NCI-H2081 (cell line): ENCODE measurements around the gene CCDC122.
A peak's percentile ranks its signal among the peaks of the same experiment; 100 is the strongest.

ENCODE experiments used
- DNase-seq, 2 experiments: peaks; one replicate each; lab custom pipeline; 2025; lab: John Stamatoyannopoulos, UW

Gene CCDC122

DNA sequence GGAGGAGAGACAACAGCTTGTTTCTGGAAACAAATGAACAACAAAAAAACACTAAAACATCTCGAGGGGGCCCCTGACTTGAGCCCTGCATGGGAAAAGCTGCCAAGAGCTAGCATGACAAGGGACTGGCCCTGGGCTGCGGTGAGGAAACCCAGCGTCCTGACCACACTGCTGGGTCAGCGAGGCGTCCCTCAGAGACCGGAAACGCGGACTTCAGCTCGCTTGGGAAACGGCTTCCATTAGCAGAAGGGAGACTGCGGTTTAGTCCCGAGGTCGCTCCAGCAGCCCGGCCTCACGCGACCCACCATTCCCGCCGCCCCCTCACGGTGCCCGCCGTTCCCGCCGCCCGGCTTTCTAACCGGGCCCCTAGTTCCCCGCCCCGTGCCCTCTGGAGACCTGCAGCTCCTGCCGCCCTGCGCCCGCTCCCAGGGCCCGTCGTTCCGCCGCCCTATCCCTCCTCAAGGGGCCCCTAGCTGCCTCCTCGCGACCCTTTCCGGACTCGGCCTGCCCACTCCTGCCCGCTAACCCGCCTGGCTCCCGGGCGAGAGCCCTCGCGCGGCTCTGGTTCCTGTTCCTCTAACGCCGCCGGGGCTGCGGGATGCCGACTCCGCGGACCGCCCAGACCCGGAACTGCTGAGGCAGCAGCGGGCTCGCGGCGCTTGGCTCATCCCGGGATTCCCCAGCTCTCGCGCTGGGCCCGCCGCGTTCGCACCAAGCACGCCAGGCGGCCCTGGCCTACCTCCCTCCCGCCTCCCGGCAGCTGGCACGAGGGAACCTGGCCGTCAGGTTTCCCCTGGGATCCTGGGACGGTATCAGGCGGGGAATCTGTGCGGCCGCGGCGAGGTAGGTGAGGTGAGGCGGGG lies at the start of gene CCDC122:
Gene CCDC122 (minus strand): TSS at position 849 of the 863 bp plus-strand sequence. CDS start 10,364 bp downstream, outside the sequence.
- no peak for DNase-seq

DNA sequence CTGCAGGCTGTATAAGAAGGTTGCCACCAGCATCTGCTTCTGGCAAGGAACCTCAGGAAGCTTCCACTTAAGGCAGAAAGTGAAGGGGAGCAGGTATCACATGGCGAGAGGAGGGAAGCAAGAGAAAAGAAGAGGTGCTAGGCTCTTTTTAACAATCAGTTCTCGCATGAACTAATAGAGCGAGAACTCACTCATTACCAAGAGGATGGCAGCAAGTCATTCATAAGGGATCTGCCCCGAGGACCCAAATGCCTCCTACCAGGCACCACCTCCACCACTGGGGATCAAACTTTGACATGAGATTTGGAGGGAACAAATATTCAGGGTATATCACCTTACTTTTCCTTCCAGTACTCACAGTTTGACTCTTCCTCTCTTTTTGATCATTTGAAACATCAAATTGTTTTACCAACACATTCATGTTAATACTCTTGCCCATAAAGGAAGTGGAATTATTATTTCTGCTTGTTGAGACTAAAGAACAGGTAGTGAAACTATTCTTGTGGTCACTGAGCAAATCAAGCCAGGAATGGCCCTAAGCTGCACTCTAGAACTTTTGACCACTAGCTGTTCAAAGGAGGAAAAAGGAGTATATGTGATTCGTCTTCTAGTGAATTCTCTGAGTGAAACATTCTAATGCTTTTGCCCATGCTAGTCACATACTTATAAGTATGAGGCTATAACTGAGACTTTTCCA lies 45.2 kb upstream of the CCDC122 start:
- DNase-seq: no peak

DNA sequence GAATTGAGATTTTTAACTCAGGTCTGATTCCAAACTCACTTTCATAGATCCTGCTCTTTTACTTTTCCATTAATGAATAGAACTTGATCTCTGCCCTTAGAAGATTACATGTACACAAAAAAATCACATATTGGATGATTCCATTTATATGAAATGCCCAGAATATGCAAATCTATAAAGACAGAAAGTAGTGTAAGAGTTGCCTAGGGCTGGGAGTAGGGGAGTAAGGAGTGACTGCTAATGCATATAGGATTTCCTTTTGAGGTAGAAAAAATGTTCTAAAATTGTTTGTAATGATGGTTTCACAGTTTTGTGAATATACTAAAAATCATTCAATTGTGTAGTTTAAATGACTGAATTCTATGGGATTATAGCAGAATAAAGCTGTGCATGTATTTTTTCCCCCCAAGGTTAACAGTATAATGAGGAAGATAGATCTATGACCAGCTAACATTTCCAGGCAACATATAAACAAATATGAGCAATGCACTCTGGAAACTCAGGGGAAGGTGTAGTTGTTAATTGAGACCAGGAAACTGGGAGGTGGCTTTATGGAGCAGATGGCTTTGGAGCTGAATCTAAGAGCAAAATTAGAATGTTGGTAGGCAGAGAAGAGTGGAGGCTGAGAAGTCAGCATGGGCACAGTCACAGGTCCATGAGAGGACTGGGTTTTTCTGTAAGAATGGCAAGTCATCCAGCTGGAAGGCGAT lies 41.6 kb upstream of the CCDC122 start:
- no peak for DNase-seq

DNA sequence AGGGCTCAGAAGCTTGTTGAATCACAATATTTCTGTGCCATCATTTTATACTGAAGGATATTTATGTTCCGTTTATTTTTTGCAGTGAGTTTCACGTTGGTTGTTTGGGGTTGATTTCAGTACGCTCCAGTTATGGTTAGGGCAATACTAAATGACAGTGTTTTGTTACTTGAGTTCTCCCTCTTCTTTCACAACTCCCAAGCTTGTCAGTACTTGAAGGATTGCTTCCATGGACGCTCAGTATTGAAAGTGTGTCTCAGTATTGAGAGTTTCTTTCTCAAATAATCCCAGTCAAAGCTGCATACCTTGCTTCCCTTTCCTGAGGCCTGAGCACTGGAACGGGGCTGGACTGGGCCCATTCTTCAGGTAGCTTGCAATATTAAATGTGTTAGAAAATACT lies 39.1 kb upstream of the CCDC122 start:
- no peak for DNase-seq

- DNase-seq: no peak
Measured at GRCh38 chr13:43916828-43917227, 37.3 kb upstream of the CCDC122 start.

DNA sequence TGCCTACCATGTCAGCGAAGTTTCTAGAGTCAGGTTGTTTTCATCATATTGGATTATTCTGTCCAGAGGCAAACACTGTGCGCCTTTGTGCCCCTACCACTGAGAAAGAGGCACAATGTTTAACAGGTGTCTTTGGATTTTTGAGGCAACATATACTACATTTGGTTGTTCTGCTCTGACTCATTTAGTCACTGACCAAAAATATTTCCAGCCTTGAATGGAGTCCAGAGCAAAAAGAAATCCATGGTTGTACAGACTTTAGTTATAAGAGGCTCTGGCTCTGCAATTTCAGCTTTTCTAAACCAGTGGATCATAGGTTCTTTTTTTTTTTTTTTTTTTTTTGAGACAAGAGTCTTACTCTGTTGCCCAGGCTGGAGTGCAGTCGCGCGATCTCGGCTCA lies 35.9 kb upstream of the CCDC122 start:
- DNase-seq: no peak

DNA sequence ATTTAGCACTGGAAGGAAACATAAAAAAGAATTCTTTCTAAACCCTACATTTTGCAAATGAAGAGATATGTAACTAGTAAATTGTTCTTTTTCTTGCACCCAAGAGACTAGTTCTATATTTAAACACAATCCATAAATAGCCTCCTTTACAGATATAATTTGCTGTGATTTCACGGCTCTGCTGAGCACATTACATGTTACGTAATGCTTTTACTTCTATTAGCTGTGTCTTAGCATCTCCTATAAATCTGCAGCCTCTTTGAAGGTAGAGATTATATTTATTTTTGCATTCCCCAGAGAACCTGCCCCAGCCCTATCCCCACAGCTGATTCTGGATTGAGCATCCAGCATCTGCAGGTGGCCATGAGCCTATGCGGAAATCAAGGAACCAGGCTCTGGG lies 32.3 kb upstream of the CCDC122 start:
- DNase-seq: no peak

DNA sequence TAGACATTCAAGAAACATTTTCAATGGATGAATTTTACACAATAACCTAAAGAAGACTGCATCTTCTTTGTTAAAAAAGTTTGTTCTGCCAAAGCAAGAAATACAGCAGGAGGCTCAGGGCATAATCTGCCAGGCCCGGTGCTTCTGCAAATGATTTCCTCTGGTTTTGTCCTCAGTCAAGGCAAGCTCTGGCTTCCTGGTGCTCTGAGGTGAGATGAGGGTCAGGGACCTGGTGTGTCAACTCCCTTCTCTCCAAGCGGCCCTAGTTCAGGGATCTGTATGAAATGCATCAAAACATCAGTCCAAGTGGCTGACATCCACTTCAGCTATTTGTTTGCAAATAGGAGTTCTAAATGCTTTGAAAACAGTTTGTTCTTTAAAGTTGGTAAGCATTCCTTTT lies 31.7 kb upstream of the CCDC122 start:
- DNase-seq: no peak

DNA sequence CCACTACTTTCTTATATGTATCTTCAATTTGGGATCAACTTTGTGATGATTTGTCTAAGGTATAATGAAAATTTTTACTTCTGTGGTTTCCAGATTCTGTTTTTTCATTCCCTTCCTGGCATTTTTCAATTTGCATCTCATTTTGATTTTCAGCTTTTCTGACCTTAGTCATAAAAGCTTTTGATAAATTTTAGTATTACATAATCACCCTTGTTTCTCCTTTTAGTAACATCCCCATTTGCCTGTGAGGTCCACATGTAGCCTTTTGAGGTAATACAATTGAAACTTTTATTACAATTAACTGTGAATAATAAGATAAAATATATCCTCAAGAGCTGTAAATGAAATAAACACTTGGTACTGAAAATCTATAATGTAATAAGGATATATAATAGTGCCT lies 31.3 kb upstream of the CCDC122 start:
- no peak for DNase-seq

DNA sequence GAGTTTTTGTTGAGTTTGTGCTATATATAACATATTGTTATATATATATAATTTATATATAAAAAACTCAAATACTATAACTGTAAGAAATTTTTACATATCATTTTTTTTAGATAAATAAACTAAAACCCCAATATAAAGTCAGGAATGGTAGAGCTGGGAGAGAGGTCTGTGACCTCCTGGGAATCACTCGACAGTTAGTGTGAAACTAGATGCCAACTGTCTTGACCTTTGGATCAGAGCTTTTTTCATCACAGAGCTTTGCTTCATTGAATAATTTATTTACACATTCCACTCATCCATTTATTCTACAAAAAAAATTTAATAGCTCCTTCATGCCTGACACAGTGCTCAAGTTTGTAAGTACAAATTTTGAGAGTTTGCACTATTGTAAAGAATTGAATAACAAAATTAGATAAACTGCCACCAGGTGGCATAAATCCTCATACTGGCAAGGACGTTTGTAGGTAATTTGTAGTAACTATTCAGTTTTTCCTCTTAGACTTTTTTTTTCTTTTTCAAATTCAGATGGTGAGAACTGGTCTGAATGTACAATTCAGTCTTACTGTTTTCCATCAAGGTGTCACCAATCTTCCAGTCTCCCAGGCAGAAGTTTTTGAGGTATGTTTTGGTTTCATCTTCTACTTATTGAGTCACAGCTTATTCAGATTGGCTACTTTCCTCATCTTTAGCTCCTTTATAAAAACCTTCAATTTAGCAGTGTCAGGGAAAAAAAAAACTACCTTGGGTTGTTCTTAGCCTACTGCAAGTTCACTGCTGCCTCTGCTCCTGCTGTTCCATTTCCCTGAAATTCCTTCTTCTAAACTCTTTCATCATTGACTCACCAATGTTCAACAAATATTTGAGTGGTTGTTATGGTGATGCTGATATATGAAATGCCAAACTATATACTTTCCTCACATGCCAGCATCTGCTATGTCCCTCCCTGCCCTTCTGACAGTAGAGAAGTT lies 28.9 kb upstream of the CCDC122 start:
- peak; percentile 18 to 51 for DNase-seq

GRCh38 chr13:43905435-43906031 lies 26.0 kb upstream of the CCDC122 start:
- DNase-seq: peak; percentile 52 to 60

- no peak for DNase-seq
Measured at GRCh38 chr13:43895940-43896339, 16.4 kb upstream of the CCDC122 start.

DNA sequence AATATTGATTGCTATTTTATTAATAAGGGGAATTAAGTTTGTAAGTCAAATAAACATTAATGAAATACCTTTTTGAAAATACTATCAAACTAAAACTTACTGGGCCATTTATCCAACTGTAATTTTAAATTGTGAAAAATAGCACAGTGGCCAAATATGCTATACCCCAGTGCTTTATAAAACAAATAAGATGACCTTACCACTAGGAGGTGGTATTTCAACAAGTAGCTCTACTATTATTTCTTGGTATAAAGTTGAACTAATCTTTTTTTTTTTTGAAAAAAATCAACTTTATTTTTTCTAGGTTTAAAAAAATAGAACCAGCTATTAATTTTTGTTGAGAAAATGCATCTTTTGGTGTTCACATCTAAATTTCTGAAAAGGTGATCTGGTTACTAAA lies 14.9 kb upstream of the CCDC122 start:
- DNase-seq: no peak

DNA sequence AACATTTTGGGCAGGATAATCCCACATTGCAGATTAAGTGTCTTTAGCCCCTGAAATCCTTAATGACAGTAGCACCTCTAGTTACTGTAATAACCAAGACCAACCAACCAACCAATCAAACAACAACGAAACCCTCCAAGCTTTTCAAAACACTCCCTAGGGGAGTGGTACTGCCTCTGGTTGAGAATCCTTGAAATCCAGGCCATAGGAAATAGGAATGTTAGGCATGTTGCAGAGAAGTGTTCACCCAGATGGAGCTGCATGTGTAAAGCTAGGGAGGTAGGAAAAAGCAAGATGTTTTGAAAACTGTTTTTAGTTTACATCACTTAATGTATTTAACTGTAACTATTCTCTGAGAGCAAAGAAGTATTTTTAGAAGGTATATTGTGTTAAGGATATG lies 4.7 kb upstream of the CCDC122 start:
- no peak for DNase-seq

GRCh38 chr13:43883631-43884030 lies 4.1 kb upstream of the CCDC122 start:
- no peak for DNase-seq

DNA sequence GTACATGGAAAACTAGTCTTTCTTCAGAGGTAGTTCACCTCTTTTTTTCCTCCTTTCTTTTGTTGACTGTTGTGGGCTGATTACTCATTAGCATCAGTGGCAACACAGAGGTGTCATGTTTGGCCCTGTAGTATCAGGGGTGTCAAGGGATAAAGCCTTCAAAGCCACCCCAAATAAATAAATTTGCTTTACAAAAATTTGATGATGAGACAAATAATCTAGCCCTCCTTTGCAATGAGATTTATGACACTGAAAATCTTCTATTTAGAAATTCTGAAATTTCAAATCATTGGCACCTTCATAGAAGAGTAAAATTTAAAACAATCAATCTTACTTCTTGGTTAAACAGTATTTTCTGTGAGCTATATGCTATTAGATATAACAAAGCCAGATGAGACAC lies 2.0 kb upstream of the CCDC122 start:
- DNase-seq: no peak

GRCh38 chr13:43880926-43881325 lies 1.4 kb upstream of the CCDC122 start:
- no peak for DNase-seq

- no peak for DNase-seq
Measured at GRCh38 chr13:43880214-43880855, 795 bp upstream of the CCDC122 start.

GRCh38 chr13:43879755-43880181 lies 228 bp upstream of the CCDC122 start, which contains the start of gene LACC1:
Gene LACC1 (plus strand): TSS chr13:43879904. CDS start chr13:43880986, 1,082 bp downstream.
- peak in 1 of 2 experiments; percentile 2 for DNase-seq

DNA sequence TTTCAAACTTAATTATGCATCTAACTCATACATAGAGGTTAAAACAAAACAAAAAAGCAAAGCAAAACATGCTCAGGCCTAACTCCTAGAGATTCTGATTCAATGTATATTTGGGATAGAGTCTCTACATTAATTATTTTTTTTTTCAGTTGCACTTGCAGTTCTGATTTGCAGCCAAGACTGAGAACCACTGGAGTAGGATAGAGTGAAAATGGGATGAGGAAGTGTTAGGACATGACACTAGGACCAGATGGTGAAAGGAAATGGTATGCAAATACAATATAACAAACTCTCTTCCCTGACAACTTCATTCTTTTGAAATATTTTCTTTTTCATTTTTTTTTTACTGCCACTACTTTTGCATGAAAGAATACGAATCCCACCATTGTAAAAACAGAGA lies 1.8 kb downstream of the CCDC122 start:
- no peak for DNase-seq
